ENCODE measurements around the gene RECK. TPM values are rescaled to one million over a fixed set of nuclear protein-coding genes. Genes with fewer than 3 reads are reported as not detected.

Gene RECK
- total RNA-seq, 1 donor from 2014 or later = 5.7 TPM

GRCh38 chr9:36119476-36119875, 82.8 kb downstream of the RECK start:
- intact Hi-C loops (cut with DNase I) = no loop called here
- Histone ChIP-seq H3K4me3 (no peak overlapping the region), H3K9me3 (no peaks in the 10 kb centered on the region), H3K4me1 (no peaks in the 10 kb centered on the region), H3K36me3 (peaks cover 24 to 49% of the 10 kb centered on the region in 2 donors), H3K27ac (no peak overlapping the region), H3K27me3 (no peaks in the 10 kb centered on the region)
- no peak for TF ChIP-seq CTCF (IDR thresholded peaks at IDR 0.05)
- DNase-seq (ENCODE audit: low spot score in 2 of 2) = no peak

- intact Hi-C loops (cut with DNase I) = no loop called here
- Histone ChIP-seq H3K4me3 (no peak overlapping the region), H3K36me3 (peaks cover 24 to 49% of the 10 kb centered on the region in 2 donors), H3K9me3 (no peaks in the 10 kb centered on the region), H3K4me1 (no peaks in the 10 kb centered on the region), H3K27me3 (no peaks in the 10 kb centered on the region), H3K27ac (no peak overlapping the region)
- no peak for TF ChIP-seq CTCF (IDR thresholded peaks at IDR 0.05)
- DNase-seq (ENCODE audit: low spot score in 2 of 2) = no peak
Observed at GRCh38 chr9:36120705-36121104, 84.0 kb downstream of the RECK start.

- Histone ChIP-seq H3K9me3 (no peaks in the 10 kb centered on the region), H3K27me3 (no peaks in the 10 kb centered on the region), H3K4me3 (no peak overlapping the region), H3K4me1 (no peaks in the 10 kb centered on the region), H3K27ac (no peak overlapping the region), H3K36me3 (peaks cover 23 to 49% of the 10 kb centered on the region in 2 donors)
- TF ChIP-seq CTCF (IDR thresholded peaks at IDR 0.05) = no peak
- intact Hi-C loops (cut with DNase I) = no loop called here
- DNase-seq (ENCODE audit: low spot score in 2 of 2) = no peak
Observed at GRCh38 chr9:36121971-36122370, 85.3 kb downstream of the RECK start.

- Histone ChIP-seq H3K27me3 (no peaks in the 10 kb centered on the region), H3K27ac (no peak overlapping the region), H3K36me3 (peaks cover 13 to 42% of the 10 kb centered on the region in 2 donors), H3K9me3 (no peaks in the 10 kb centered on the region), H3K4me3 (no peak overlapping the region), H3K4me1 (no peaks in the 10 kb centered on the region)
- no peak for DNase-seq (ENCODE audit: low spot score in 2 of 2)
- TF ChIP-seq CTCF (IDR thresholded peaks at IDR 0.05) = no peak
- intact Hi-C loops (cut with DNase I) = no loop called here
Observed at GRCh38 chr9:36123515-36123914, 86.8 kb downstream of the RECK start.

GRCh38 chr9:36125062-36125855, 88.5 kb downstream of the RECK start:
- intact Hi-C loops (cut with DNase I) = no loop called here
- Histone ChIP-seq H3K4me3 (no peak overlapping the region), H3K4me1 (no peaks in the 10 kb centered on the region), H3K9me3 (no peaks in the 10 kb centered on the region), H3K27ac (no peak overlapping the region), H3K27me3 (no peaks in the 10 kb centered on the region), H3K36me3 (peaks cover 10 to 29% of the 10 kb centered on the region in 2 donors)
- no peak for DNase-seq (ENCODE audit: low spot score in 2 of 2)
- TF ChIP-seq CTCF (IDR thresholded peaks at IDR 0.05) = no peak

Data from ascending aorta (tissue), 2 donors.